A673 (cell line): ENCODE results near the gene PDGFD. TPM values are rescaled to one million over a fixed set of nuclear protein-coding genes. Genes with fewer than 3 reads are reported as not detected.

Experiments used
- BruUV-seq: library from RNA; stranded (reverse); fragments of 400-500 nt; replicated peaks from 2 replicates; lab custom pipeline; 2021; lab: Mats Ljungman, UMichigan
- CTCF ChIA-PET: fragments of 300-600 bp; sonication (Branson Sonifier 250); formaldehyde crosslinking; loops from one replicate; lab custom pipeline; 2022; ENCODE audit warnings: antibody characterized with exemption; lab: Charles Lee
- POLR2A ChIA-PET: fragments of 300-600 bp; sonication (Branson Sonifier 250); formaldehyde crosslinking; loops from one replicate; lab custom pipeline; 2022; ENCODE audit warnings: antibody characterized with exemption; ENCODE audit not compliant: low non-redundant PET; lab: Charles Lee
- DNase-seq: peaks from one replicate; pipeline ENCODE4 v3.0.0-alpha.2; 2015; ENCODE audit warnings: low spot score
- H3K27ac ChIP-seq: fragments of 200-600 bp; sonication (generic); 2 replicates; pipeline ENCODE4 v1.5.1; 2016; ENCODE audit warnings: mixed run types, low read depth, mild to moderate bottlenecking, mixed read lengths, antibody characterized with exemption, low read length; ENCODE audit not compliant: poor library complexity, severe bottlenecking
- H3K27me3 ChIP-seq: fragments of 200-600 bp; sonication (generic); replicated peaks from 2 replicates; pipeline ENCODE4 v1.6.1; 2017; ENCODE audit warnings: mixed run types, low read depth, mild to moderate bottlenecking, mixed read lengths, antibody characterized with exemption, low read length; ENCODE audit not compliant: insufficient read depth, poor library complexity
- H3K36me3 ChIP-seq: fragments of 200-600 bp; sonication (generic); 2 replicates; pipeline ENCODE4 v1.6.1; 2016; ENCODE audit warnings: mixed run types, mild to moderate bottlenecking, mixed read lengths, antibody characterized with exemption, low read length; ENCODE audit not compliant: insufficient read depth, poor library complexity, severe bottlenecking
- H3K4me1 ChIP-seq: fragments of 200-600 bp; sonication (generic); 2 replicates; pipeline ENCODE4 v1.6.1; 2017; ENCODE audit warnings: mixed run types, mild to moderate bottlenecking, mixed read lengths, antibody characterized with exemption, low read length; ENCODE audit not compliant: insufficient read depth, poor library complexity, severe bottlenecking
- H3K4me3 ChIP-seq: fragments of 200-600 bp; sonication (generic); 2 replicates; pipeline ENCODE4 v1.5.1; 2016; ENCODE audit warnings: low read depth, mixed run types, mild to moderate bottlenecking, mixed read lengths, low read length; ENCODE audit not compliant: poor library complexity, severe bottlenecking
- H3K9me3 ChIP-seq: fragments of 200-600 bp; sonication (generic); 2 replicates; pipeline ENCODE4 v1.6.1; 2016; ENCODE audit warnings: mixed run types, low read depth, mild to moderate bottlenecking, mixed read lengths, antibody characterized with exemption, low read length; ENCODE audit not compliant: poor library complexity, severe bottlenecking
- EZH2 ChIP-seq: fragments of 200-600 bp; sonication (generic); IDR thresholded peaks from 2 replicates; pipeline ENCODE4 v1.6.1; 2017; ENCODE audit warnings: borderline replicate concordance, low read depth, mild to moderate bottlenecking, mixed read lengths, antibody characterized with exemption, low read length; ENCODE audit not compliant: poor library complexity, severe bottlenecking
- intact Hi-C: fragments of 100-400 bp; cut with micrococcal nuclease; formaldehyde crosslinking; loops from one replicate; pipeline ENCODE4 v1.10.0; 2022; ENCODE audit not compliant: unreplicated experiment
- total RNA-seq: library from RNA; stranded (reverse); gene quantifications from 2 replicates; pipeline ENCODE4 v1.2.3, GENCODE V29; 2021
- TF ChIP-seq, protein P1 (sequence below): fragments of 300-800, 200-600 bp; sonication (generic); conservative IDR thresholded peaks from 2 replicates; pipeline ENCODE4 v1.5.1; 2017; ENCODE audit warnings: low read depth, mild to moderate bottlenecking, antibody characterized with exemption, low read length, moderate library complexity, mixed read lengths

Gene PDGFD
- total RNA-seq, 1 experiment from 2014 or later, result 6.1 TPM

DNA sequence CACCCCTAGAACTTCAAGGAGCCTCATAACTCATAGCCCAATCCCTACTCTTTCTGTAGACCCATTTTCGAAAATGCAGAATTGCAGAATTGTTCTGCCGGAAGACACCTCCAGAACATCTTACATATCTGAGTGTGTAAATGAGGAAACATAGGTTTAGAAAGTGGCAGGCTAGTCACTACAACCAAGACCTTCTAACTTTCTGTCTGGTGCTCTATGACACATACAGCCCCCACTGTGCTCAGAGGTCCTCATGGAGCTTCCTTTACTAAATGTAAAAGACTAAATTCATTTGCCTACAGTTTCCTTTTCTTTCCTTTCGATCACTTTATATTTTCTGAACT is 259.7 kb downstream of the PDGFD start:
- TF ChIP-seq EZH2, result no peak
- TF ChIP-seq, protein P1, sequence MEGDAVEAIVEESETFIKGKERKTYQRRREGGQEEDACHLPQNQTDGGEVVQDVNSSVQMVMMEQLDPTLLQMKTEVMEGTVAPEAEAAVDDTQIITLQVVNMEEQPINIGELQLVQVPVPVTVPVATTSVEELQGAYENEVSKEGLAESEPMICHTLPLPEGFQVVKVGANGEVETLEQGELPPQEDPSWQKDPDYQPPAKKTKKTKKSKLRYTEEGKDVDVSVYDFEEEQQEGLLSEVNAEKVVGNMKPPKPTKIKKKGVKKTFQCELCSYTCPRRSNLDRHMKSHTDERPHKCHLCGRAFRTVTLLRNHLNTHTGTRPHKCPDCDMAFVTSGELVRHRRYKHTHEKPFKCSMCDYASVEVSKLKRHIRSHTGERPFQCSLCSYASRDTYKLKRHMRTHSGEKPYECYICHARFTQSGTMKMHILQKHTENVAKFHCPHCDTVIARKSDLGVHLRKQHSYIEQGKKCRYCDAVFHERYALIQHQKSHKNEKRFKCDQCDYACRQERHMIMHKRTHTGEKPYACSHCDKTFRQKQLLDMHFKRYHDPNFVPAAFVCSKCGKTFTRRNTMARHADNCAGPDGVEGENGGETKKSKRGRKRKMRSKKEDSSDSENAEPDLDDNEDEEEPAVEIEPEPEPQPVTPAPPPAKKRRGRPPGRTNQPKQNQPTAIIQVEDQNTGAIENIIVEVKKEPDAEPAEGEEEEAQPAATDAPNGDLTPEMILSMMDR, result no peak
- intact Hi-C loops, result no loop called here
- no peak for DNase-seq
- CTCF ChIA-PET, result no interaction called here
- POLR2A ChIA-PET, result no interaction called here
- Histone ChIP-seq H3K4me1 (peaks cover 19% of the 10 kb centered on the region), H3K27me3 (no peaks in the 10 kb centered on the region), H3K36me3 (no peaks in the 10 kb centered on the region), H3K9me3 (no peaks in the 10 kb centered on the region), H3K27ac (no peak overlapping the region), H3K4me3 (no peak overlapping the region)
- BruUV-seq, result no TSS peak

DNA sequence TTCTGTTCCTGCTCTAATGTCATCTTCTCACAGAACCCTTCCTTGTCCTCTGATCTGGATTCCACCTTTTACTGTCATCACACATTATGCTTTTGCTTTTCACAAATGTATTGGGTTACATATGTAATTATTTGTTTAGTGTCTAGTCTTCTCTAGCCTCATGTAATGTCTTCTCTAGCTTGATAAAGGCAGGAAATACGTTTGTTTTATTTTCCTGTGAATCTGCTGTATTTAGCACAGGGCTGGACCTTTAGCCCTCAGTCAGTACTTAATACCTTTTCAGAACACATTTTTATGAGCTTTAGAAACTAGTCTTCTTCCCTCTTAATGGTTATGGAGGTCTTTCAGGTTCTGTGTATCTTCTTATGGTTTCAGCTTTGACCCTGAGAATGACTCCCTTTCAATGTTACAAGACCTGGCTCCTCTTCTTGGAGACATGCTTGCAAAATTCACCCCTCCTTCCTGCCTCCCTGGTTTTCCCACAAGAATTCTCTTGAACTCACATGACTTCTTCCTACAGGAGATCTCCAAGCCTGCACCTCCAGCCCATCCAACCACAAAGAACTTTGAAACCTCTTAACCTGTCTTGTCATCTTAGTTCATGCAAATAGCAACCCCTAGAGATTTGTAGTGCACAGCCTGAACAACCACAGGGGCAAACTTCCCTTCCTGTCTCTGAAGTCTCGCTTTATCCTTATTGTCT is 260.2 kb downstream of the PDGFD start:
- H3K27ac ChIP-seq, result no peak overlapping the region
- H3K9me3 ChIP-seq, result no peaks in the 10 kb centered on the region
- POLR2A ChIA-PET, result no interaction called here
- peaks cover 18% of the 10 kb centered on the region for H3K4me1 ChIP-seq
- DNase-seq, result no peak
- H3K36me3 ChIP-seq, result no peaks in the 10 kb centered on the region
- no peaks in the 10 kb centered on the region for H3K27me3 ChIP-seq
- BruUV-seq, result no TSS peak
- intact Hi-C loops, result no loop called here
- TF ChIP-seq, protein P1, result no peak
- no peak for TF ChIP-seq EZH2
- no peak overlapping the region for H3K4me3 ChIP-seq
- CTCF ChIA-PET, result no interaction called here

DNA sequence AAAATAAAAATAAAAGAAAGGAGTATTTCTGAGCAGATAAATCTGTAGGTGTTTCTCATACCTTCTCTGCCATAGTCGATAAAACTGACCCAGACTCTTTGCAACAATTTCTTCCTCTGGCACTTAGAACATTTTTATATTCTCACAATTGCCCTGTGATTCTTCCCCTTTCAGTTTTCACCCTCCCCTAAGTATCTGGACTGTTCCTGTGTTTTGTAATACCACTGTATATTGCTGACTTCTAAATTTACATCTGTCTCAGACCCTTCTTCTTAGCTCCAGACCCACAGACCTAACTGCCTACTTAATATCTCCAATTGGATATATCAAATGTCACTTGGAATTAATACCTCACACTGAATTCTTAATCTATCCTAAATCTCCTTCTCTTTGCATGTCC is 261.0 kb downstream of the PDGFD start:
- BruUV-seq, result no TSS peak
- H3K36me3 ChIP-seq, result no peaks in the 10 kb centered on the region
- H3K27ac ChIP-seq, result no peak overlapping the region
- no peaks in the 10 kb centered on the region for H3K27me3 ChIP-seq
- peaks cover 11% of the 10 kb centered on the region for H3K4me1 ChIP-seq
- no peak for DNase-seq
- H3K4me3 ChIP-seq, result no peak overlapping the region
- intact Hi-C loops, result no loop called here
- CTCF ChIA-PET, result no interaction called here
- TF ChIP-seq EZH2, result no peak
- TF ChIP-seq, protein P1, result no peak
- H3K9me3 ChIP-seq, result no peaks in the 10 kb centered on the region
- POLR2A ChIA-PET, result no interaction called here
